ENCODE results near the gene PRSS57. TPM values are rescaled to one million over a fixed set of nuclear protein-coding genes. Genes with fewer than 3 reads are reported as not detected.

PRSS57 gene
- total RNA-seq, 1 experiment from 2014 or later = not detected

- Mint-ChIP-seq H3K4me1 (ENCODE audit: low read depth, unreplicated experiment) (peaks cover 11% of the 10 kb centered on the region), H3K4me3 (ENCODE audit: low read depth, unreplicated experiment) (no peak overlapping the region), H3K36me3 (ENCODE audit: insufficient read depth, unreplicated experiment) (peaks cover 47% of the 10 kb centered on the region), H3K27ac (ENCODE audit: unreplicated experiment) (no peak overlapping the region), H3K9me3 (ENCODE audit: low read depth, unreplicated experiment) (no peaks in the 10 kb centered on the region), H3K27me3 (ENCODE audit: unreplicated experiment) (no peaks in the 10 kb centered on the region)
- DNase-seq = no peak
- no peak for TF ChIP-seq CTCF (IDR thresholded peaks at IDR 0.05; ENCODE audit: unreplicated experiment)
- intact Hi-C loops (cut with micrococcal nuclease; ENCODE audit: unreplicated experiment) = no loop called here
- CTCF ChIA-PET = no interaction called here
- no TSS peak for BruUV-seq (replicated peaks)
Observed at GRCh38 chr19:658059-658839, 37.0 kb downstream of the PRSS57 start.

DNA sequence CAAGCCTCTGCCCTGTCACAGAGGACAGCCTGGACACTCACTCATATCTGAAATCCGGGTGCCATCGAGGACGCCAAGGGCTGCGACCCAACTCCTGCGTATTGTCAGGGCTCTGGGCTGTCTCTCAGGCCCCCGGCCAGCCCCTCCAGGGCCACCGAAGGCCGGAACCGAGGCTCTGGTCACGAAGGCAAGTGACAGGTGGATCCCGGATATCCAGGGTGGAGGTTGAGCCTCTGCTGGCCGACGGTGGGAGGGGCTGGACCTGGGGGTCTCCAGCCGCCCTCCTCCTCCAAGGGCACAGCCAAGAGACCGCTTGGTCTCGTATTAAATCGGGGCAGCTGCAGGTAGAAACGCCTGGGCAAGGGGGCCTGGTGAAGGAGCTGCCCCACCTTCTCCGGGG, 37.6 kb downstream of the PRSS57 start:
- Mint-ChIP-seq H3K4me1 (ENCODE audit: low read depth, unreplicated experiment) (peaks cover 11% of the 10 kb centered on the region), H3K9me3 (ENCODE audit: low read depth, unreplicated experiment) (no peaks in the 10 kb centered on the region), H3K27ac (ENCODE audit: unreplicated experiment) (no peak overlapping the region), H3K4me3 (ENCODE audit: low read depth, unreplicated experiment) (no peak overlapping the region), H3K27me3 (ENCODE audit: unreplicated experiment) (no peaks in the 10 kb centered on the region), H3K36me3 (ENCODE audit: insufficient read depth, unreplicated experiment) (peaks cover 45% of the 10 kb centered on the region)
- intact Hi-C loops (cut with micrococcal nuclease; ENCODE audit: unreplicated experiment) = no loop called here
- no peak for DNase-seq
- no peak for TF ChIP-seq CTCF (IDR thresholded peaks at IDR 0.05; ENCODE audit: unreplicated experiment)
- no TSS peak for BruUV-seq (replicated peaks)
- CTCF ChIA-PET = no interaction called here

DNA sequence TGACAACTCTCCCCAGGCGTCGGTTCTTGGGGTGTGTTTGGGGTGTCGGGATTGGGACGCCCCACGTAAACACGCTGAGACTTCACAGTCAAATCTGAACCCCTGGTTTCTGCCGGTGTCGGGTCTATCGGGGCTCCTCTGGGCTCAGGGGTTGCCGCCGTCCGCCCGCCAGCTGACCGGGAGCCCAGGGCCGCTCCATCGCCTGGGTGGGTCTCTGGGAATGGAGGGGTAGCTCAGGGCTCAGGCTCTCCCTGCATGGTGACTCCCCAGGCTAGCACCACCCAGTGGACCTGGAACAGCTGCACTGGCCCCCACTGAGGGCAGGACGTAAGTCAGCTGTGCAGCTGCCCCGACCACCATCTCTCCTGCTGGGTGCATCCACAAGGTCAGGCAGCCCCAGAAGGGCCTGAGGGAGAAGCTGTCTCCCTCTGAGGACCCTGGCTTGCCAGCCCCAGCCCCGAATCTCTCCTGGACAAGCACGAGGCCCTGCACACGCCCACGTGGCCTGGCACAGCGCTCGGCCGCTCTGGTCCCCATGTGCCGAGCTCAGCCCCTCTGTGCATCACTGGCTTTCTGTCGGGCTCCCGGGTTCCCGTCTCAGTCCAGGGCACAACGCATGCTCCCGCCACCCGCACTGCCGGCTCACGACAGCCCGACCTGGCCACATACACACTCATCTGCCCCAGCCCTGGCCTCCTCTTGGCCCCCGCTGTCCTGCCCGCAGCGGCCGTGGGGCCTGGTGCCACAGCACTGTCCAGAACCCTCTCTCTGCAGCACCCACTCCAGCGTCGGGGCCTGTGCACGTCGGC, 38.3 kb downstream of the PRSS57 start:
- no peak overlapping the region for H3K4me3 Mint-ChIP-seq (ENCODE audit: low read depth, unreplicated experiment)
- BruUV-seq (replicated peaks) = no TSS peak
- no peak for DNase-seq
- peaks cover 11% of the 10 kb centered on the region for H3K4me1 Mint-ChIP-seq (ENCODE audit: low read depth, unreplicated experiment)
- no peaks in the 10 kb centered on the region for H3K27me3 Mint-ChIP-seq (ENCODE audit: unreplicated experiment)
- no peak overlapping the region for H3K27ac Mint-ChIP-seq (ENCODE audit: unreplicated experiment)
- no peaks in the 10 kb centered on the region for H3K9me3 Mint-ChIP-seq (ENCODE audit: low read depth, unreplicated experiment)
- no peak for TF ChIP-seq CTCF (IDR thresholded peaks at IDR 0.05; ENCODE audit: unreplicated experiment)
- intact Hi-C loops (cut with micrococcal nuclease; ENCODE audit: unreplicated experiment) = no loop called here
- peaks cover 42% of the 10 kb centered on the region for H3K36me3 Mint-ChIP-seq (ENCODE audit: insufficient read depth, unreplicated experiment)
- CTCF ChIA-PET = no interaction called here

DNA sequence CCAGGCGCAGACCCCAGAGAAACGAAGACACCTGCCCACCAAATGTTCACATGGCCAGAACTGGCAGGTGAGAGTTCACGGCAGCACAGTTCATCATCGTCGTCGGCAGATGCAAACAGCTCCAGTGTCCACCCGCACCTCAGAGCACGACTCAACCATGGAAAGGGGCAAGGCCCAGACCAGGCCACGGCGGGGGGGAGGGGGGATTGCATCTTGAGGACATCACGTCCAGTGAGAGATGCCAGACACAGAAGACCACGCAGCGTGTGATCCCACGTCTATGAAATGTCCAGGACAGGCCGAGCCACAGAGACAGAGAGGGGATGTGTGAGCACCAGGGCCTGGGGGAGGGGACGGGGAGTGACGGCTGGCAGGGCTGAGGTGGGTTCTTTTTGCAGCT, 39.6 kb downstream of the PRSS57 start:
- peaks cover 34% of the 10 kb centered on the region for H3K36me3 Mint-ChIP-seq (ENCODE audit: insufficient read depth, unreplicated experiment)
- intact Hi-C loops (cut with micrococcal nuclease; ENCODE audit: unreplicated experiment) = no loop called here
- no peaks in the 10 kb centered on the region for H3K9me3 Mint-ChIP-seq (ENCODE audit: low read depth, unreplicated experiment)
- no peak for TF ChIP-seq CTCF (IDR thresholded peaks at IDR 0.05; ENCODE audit: unreplicated experiment)
- H3K4me3 Mint-ChIP-seq (ENCODE audit: low read depth, unreplicated experiment) = no peak overlapping the region
- DNase-seq = no peak
- H3K27me3 Mint-ChIP-seq (ENCODE audit: unreplicated experiment) = no peaks in the 10 kb centered on the region
- H3K4me1 Mint-ChIP-seq (ENCODE audit: low read depth, unreplicated experiment) = peaks cover 4% of the 10 kb centered on the region
- CTCF ChIA-PET = no interaction called here
- no TSS peak for BruUV-seq (replicated peaks)
- no peak overlapping the region for H3K27ac Mint-ChIP-seq (ENCODE audit: unreplicated experiment)
